ENCODE measurements around the gene AGL.

GRCh38 chr1:99891997-99892396, 41.8 kb downstream of the AGL start:
- TF ChIP-seq CTCF (IDR thresholded peaks at IDR 0.05) (no peak), POLR2AphosphoS5 (IDR thresholded peaks at IDR 0.05; ENCODE audit: low read depth, low read length) (no peak), TCF7L2 (IDR thresholded peaks at IDR 0.05; ENCODE audit: low read depth, low read length) (no peak), REST (IDR thresholded peaks at IDR 0.05; ENCODE audit: insufficient read depth in 1 of 2, low read depth in 2 of 2, low read length in 1 of 2) (no peak), SIN3A (IDR thresholded peaks at IDR 0.05; ENCODE audit: borderline replicate concordance, insufficient read depth, low read depth, low read length) (no peak)

Measured in Panc1 (cell line).